ENCODE data around the gene EZR. TPM values are rescaled to one million over a fixed set of nuclear protein-coding genes. Genes with fewer than 3 reads are reported as not detected.

EZR gene
- total RNA-seq, 2 experiments from 2014 or later = 235 to 257 TPM

DNA sequence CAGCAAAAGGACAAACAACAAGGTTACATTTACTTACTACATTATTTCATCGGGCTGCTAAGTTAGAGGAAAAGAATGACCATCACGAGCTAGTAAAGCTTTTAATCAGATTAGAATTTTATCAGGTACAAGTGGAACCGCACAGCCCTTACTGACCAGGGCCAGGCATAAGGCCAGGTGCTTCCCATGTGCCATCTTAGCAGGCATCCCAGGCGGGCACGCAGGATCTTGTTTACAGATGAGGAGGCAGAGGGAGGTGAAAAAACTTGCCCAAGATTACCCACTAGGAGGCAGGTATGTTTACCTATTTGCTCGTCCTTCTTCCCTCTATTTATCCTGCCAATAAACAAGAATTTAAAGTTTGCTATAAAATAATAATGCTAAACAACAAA lies 10.7 kb downstream of the EZR start:
- Mint-ChIP-seq H3K9me3 (no peaks in the 10 kb centered on the region), H3K27me3 (no peaks in the 10 kb centered on the region), H3K4me3 (no peak overlapping the region), H3K36me3 (peaks cover 46% of the 10 kb centered on the region), H3K4me1 (peaks cover 84% of the 10 kb centered on the region), H3K27ac (no peak overlapping the region)
- ATAC-seq (ENCODE audit: low read depth) = no peak
- no peak for DNase-seq
- POLR2A ChIA-PET = interaction anchor here (1.2 to 3.0 kb wide), 2 partner anchors 11 to 61 kb away, joined by 6 to 16 read pairs; partner anchors contain the start of gene EZR

DNA sequence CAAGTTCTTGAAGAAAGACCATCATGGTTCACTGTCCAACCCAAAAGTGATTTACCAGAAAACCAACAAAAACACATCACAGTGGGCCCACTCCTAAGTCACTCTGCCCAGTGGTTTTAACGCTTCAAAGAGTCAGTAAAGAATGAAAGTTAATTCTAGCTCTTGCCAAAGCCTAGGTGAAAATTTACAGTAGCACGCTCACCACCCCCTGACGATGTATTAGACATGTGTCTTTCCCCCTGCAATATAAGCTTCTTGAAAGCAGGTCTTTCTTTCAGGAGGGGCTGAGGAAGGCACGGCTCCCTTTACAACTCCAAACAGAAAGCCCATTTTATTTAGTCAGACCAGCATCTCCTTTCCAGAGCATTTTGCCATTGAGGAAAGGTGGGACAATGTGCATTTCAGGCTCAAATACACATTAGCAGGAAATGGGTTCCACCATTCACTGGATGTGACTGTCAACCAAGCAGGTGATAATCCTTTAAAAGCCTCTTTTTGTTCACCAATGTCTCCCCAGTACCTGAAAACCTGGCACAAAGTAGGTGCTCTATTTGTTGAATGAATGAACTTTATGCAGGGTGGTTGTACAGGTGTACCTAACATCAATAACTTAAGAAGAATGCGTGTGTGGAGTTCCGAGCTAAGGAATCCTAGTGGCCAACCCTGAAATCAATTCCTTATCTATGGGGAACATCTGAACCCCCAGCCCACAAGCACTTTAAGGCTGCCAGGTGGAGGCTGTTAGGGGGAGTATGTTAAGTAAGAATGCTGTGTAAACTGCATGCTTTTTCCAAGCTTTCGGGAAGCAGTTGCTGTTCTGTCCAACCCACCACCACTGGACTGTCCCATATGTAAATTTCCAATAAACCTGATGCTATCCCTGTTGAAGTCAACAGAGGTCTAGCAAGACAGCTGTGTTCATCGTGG lies 11.4 kb downstream of the EZR start:
- H3K4me3 Mint-ChIP-seq = peak overlapping the region; percentile 7

DNA sequence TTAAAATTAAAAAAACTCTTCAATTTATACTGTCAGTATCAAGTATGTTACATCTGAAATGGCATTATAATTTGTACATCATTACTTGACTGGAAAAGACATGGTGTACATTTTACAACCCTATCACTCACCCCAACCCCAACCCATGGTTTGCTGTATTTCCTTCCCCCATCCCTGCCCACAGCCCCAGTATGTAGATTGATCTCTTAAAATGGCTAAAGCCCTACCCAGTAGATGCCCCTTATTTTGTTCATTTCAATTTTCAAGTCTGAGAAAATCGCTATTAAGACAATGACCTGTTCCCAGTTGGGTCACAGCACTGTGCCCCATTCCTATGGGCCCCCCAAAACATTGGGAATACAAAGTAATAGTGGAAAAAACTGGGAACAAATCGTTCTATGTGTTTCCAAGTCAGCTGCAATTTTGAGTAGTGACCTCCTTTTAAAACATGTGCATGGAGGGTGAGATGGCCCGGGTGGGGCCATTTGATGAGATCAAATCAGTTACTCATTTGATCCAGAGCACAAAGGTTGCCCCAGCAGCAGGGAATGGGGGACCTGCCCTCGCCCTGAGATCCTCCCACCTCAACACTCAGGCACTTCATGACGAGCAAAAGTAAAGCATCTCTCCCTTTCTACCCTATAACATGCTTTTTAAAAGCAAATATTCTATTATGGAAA lies 13.3 kb downstream of the EZR start:
- H3K4me1 Mint-ChIP-seq = peaks cover 78% of the 10 kb centered on the region

More for the DNA sequence above, 11.4 kb downstream of the EZR start:
- Mint-ChIP-seq H3K27me3 (no peaks in the 10 kb centered on the region), H3K4me1 (peaks cover 80% of the 10 kb centered on the region), H3K36me3 (peaks cover 41% of the 10 kb centered on the region), H3K9me3 (no peaks in the 10 kb centered on the region), H3K27ac (peak overlapping the region; percentile 44)
- ATAC-seq (ENCODE audit: low read depth) = no peak
- no peak for DNase-seq
- POLR2A ChIA-PET = interaction anchor here (1.2 to 3.0 kb wide), 2 partner anchors 12 to 62 kb away, joined by 6 to 16 read pairs; partner anchors contain the start of gene EZR

DNA sequence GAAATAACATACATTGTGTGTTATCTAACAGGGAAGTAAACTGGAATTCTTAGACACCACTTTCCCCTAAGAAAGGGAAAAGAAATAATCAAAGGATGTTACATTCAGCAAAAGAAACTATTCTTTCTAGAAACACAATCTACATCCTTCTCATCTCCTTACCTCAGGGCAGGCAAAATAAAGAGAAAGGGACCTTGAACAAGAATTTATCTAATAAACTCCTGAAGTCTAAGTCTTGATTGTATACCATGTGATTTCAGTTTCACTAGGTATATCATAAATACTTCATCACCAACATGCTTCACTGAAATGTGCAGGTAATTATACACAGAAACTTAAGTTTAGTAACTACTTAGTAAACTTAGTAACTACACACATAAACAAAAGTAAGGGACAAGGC lies 15.0 kb downstream of the EZR start:
- H3K27me3 Mint-ChIP-seq = no peaks in the 10 kb centered on the region
- POLR2A ChIA-PET = interaction anchor here (1.1 to 1.4 kb wide), 4 partner anchors 10 to 65 kb away, joined by 6 to 15 read pairs (median 6); partner anchors contain the start of gene EZR
- peak overlapping the region; percentile 72 for H3K4me3 Mint-ChIP-seq
- H3K27ac Mint-ChIP-seq = peak overlapping the region; percentile 79
- peaks cover 78% of the 10 kb centered on the region for H3K4me1 Mint-ChIP-seq
- DNase-seq (no peak), ATAC-seq (ENCODE audit: low read depth) (no peak)
- peaks cover 35% of the 10 kb centered on the region for H3K36me3 Mint-ChIP-seq
- no peaks in the 10 kb centered on the region for H3K9me3 Mint-ChIP-seq

More for the DNA sequence above, 13.3 kb downstream of the EZR start:
- H3K36me3 Mint-ChIP-seq = peaks cover 41% of the 10 kb centered on the region
- H3K9me3 Mint-ChIP-seq = no peaks in the 10 kb centered on the region
- peak overlapping the region; percentile 42 for H3K27ac Mint-ChIP-seq
- DNase-seq = no peak
- POLR2A ChIA-PET = interaction anchor here (0.7 to 1.4 kb wide), 2 partner anchors 63 to 95 kb away, joined by 4 to 5 read pairs; no protein-coding TSS in a partner anchor
- no peak for ATAC-seq (ENCODE audit: low read depth)
- H3K27me3 Mint-ChIP-seq = no peaks in the 10 kb centered on the region
- H3K4me3 Mint-ChIP-seq = peak overlapping the region; percentile 1

DNA sequence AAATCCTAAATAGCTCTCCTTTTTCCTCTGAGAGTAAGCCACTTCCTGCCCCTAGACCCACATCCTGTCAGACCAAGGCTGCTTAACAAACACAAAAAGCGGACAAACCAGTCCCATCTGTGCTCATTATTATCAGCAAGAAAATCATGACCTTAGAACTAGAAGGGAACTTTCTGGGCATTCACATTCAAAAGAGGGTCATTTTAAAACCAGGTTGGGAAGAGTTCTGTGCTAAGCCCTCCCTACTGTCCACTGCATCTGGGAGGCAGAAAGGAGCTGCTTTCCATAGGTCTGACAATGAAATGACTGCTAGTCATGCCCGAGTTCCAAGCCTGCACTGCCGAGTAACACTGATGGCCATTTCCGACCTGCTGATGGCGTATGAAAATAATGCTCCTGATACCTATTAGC lies 15.4 kb downstream of the EZR start:
- POLR2A ChIA-PET = interaction anchor here (1.0 to 1.4 kb wide), 5 partner anchors 10 to 66 kb away, joined by 3 to 15 read pairs (median 6); partner anchors contain the start of gene EZR
- H3K27me3 Mint-ChIP-seq = no peaks in the 10 kb centered on the region
- DNase-seq = no peak

DNA sequence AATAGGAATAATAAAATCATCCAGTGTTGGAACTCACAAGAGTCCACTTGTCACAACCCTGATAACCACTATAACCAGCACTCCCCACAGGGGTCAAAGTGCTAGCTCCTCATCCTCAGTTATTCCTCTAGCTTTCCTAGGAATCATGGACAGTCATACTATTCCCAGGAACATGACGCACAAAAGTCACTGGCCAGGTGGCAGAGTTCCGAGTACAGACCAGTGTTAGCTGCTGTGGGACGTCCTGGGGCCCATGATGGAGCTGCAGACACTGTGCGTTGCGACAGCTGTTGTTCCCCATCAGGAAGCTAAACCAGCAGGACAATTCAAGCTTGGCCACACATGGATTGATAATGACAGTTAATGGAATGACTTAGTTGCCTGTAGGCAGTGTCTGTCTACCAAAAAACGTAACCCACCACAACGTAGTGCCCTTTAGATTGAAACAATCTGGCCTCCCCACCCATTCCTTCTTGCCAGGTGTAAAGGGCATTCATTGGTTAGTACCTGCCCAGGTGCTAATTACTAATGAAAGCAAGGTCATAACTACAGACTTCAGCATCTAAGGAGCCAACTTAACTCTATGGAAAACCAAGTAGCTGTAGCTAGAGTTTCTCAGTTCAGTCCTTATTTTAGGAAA lies 17.4 kb downstream of the EZR start:
- H3K36me3 Mint-ChIP-seq = peaks cover 28% of the 10 kb centered on the region
- no peak for ATAC-seq (ENCODE audit: low read depth)
- H3K9me3 Mint-ChIP-seq = no peaks in the 10 kb centered on the region
- POLR2A ChIA-PET = no interaction called here
- no peak overlapping the region for H3K27ac Mint-ChIP-seq
- peaks cover 72% of the 10 kb centered on the region for H3K4me1 Mint-ChIP-seq
- no peaks in the 10 kb centered on the region for H3K27me3 Mint-ChIP-seq
- no peak for DNase-seq
- H3K4me3 Mint-ChIP-seq = no peak overlapping the region

More for the DNA sequence above, 15.4 kb downstream of the EZR start:
- Mint-ChIP-seq H3K36me3 (peaks cover 34% of the 10 kb centered on the region), H3K27ac (peak overlapping the region; percentile 79), H3K9me3 (no peaks in the 10 kb centered on the region), H3K4me3 (peak overlapping the region; percentile 72), H3K4me1 (peaks cover 78% of the 10 kb centered on the region)
- peak; percentile 80 for ATAC-seq (ENCODE audit: low read depth)

DNA sequence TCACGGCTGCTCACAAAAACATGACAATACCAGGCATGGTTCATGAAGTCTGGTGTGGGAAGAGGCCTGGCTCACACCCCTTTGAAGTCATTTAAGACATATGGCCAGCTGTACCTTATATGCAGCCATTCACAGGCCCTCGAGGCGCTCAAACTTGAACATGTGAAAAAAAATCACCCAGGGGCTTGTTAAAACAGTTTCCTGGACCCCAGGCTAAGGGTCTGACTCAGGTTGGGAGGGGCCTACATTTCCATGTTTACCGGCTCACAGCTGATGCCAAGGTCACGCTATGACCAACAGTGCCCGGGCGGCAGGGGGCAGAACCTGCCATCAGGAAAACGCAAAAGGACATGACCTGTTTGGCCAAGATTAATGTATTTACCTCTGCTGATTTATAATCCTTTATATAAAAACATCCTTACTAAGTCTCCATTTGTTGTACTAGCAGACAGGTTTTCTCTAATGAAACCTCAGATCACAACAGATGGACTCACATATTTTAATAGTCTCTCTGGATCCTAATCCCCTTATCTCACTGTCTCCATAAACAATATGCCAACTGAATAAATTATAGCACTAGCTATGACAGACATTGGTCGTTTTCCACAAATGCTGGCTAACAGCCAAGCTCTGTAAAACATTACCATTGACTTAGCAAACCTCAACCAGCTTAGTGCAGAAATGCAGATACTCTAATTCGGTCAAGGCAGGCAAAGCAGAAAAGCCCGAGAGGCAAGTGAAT lies 19.9 kb downstream of the EZR start:
- H3K9me3 Mint-ChIP-seq = no peaks in the 10 kb centered on the region
- no peak for ATAC-seq (ENCODE audit: low read depth)
- no peaks in the 10 kb centered on the region for H3K27me3 Mint-ChIP-seq
- H3K36me3 Mint-ChIP-seq = peaks cover 26% of the 10 kb centered on the region
- H3K4me1 Mint-ChIP-seq = peaks cover 65% of the 10 kb centered on the region
- H3K4me3 Mint-ChIP-seq = no peak overlapping the region
- DNase-seq = no peak
- POLR2A ChIA-PET = interaction anchor here (0.7 kb wide), 1 partner anchor 31 kb away, joined by 4 read pairs; no protein-coding TSS in a partner anchor
- peak overlapping the region; percentile 81 for H3K27ac Mint-ChIP-seq

DNA sequence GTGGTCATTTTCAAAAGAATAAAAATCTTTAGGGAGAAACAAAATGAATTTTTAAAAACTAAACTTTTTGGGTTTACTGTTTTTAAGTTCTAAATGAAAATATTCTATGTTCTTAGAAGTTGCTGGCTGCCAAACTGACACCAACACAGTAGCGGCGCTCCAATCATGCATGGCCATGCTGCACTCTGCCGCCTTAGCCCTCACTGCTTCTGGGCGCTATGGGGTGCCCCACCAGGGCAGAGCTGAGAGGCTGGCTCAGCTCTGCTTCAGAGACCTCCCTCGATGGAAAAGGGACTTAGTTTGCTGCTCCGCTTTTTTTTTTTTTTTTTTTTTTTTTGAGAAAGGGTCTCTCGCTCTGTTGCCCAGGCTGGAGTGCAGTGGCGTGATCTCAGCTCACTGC lies 20.9 kb downstream of the EZR start:
- no peak overlapping the region for H3K27ac Mint-ChIP-seq
- no peak overlapping the region for H3K4me3 Mint-ChIP-seq
- H3K36me3 Mint-ChIP-seq = peaks cover 28% of the 10 kb centered on the region
- ATAC-seq (ENCODE audit: low read depth) = no peak
- POLR2A ChIA-PET = interaction anchor here (0.7 kb wide), 2 partner anchors 11 to 30 kb away, joined by 3 to 4 read pairs; no protein-coding TSS in a partner anchor
- no peaks in the 10 kb centered on the region for H3K27me3 Mint-ChIP-seq
- no peak for DNase-seq
- no peaks in the 10 kb centered on the region for H3K9me3 Mint-ChIP-seq
- H3K4me1 Mint-ChIP-seq = peaks cover 64% of the 10 kb centered on the region

DNA sequence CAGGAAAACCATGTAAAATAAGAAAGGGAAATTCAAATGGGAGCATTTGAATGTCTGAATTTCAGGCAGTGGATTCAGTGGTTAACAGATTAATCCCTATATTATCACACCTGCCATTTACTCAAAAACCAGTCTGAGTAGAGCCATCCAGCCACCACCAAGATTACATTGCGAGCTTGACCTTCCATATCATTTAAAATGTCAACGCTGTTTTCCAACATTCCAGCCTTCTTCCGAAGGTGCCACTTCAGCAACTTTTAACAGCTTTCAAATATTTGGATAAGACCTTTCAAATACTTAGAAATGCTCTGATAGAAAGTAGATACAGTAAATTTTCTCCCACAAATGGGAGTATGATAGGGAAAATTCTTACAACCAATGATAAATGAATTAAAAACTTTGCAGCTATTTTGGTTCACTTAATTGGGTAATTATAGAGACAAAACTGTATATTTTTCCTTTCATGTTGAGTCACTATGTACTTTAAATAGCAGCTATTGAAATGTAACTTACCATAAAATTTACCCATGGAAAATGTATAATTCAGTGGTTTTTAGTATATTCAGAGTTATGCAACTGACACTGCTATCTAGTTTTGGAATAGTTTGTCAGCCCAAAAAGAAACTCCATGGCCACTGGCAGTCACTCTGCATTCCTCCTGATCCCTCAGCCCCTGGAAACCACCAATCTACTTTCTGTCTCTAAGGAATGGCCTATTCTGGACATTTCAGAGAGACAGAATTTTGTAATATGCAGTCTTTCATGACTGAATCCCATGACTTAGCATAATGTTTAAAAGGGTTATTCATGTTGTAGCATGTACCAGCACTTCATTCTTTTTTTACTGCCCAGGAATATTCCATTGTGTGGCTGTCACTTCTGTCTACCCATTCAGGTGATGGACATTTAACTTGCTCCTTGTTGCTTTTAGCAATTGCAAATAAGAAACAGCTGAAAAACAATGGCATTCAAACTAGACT lies 21.5 kb downstream of the EZR start:
- no peak for DNase-seq
- Mint-ChIP-seq H3K9me3 (no peaks in the 10 kb centered on the region), H3K27ac (peak overlapping the region; percentile 19), H3K27me3 (no peaks in the 10 kb centered on the region), H3K4me1 (peaks cover 62% of the 10 kb centered on the region), H3K4me3 (no peak overlapping the region), H3K36me3 (peaks cover 30% of the 10 kb centered on the region)
- POLR2A ChIA-PET = interaction anchor here (0.7 kb wide), 1 partner anchor 12 kb away, joined by 3 read pairs; no protein-coding TSS in a partner anchor
- ATAC-seq (ENCODE audit: low read depth) = no peak

DNA sequence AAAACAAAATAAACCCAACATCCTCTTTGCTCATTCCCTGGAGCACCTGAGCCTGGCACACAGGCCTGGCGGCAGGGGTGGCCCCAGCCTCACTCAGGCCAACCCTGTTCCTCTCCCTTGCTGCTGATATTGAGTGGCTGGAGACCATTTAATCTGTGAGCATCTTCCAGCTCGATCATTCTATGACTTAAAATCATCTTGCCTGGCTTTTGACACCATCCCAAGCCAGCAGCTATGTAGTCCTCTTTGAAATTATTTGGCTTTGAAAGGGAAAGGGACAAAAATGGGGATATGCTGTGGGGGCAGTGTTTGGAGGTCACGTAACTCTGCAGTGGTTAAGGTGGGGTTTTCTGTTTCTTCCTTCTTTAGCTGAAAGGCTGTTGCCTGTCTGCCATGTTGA lies 22.8 kb downstream of the EZR start:
- Mint-ChIP-seq H3K36me3 (peaks cover 25% of the 10 kb centered on the region), H3K4me1 (peaks cover 57% of the 10 kb centered on the region), H3K4me3 (no peak overlapping the region), H3K27ac (peak overlapping the region; percentile 56), H3K27me3 (no peaks in the 10 kb centered on the region), H3K9me3 (no peaks in the 10 kb centered on the region)
- POLR2A ChIA-PET = no interaction called here
- no peak for ATAC-seq (ENCODE audit: low read depth)
- DNase-seq = no peak

DNA sequence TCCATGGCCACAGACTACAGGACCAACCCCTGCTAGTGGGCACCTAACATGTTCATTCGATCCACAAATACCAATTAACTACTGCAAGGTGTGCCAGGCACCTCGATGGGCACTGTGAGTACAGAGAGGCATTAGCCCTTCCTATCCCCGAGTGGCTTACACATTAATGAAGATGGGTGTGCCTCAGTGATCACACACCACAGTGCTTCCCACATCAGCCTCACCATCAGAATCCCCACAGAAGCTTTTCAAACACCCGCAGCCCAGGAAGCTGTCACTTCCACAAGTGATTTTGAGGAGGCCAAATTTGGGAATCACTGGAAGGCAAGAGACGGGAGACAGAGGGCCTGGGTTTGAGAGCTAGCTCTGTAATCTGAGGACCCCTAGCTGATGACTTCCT lies 23.7 kb downstream of the EZR start:
- no peak overlapping the region for H3K4me3 Mint-ChIP-seq

More for the DNA sequence above, 23.7 kb downstream of the EZR start:
- POLR2A ChIA-PET = no interaction called here
- ATAC-seq (ENCODE audit: low read depth) (no peak), DNase-seq (no peak)
- Mint-ChIP-seq H3K4me1 (peaks cover 62% of the 10 kb centered on the region), H3K9me3 (no peaks in the 10 kb centered on the region), H3K27ac (no peak overlapping the region), H3K36me3 (peaks cover 25% of the 10 kb centered on the region), H3K27me3 (no peaks in the 10 kb centered on the region)

All from activated naive CD8-positive, alpha-beta T cell treated with anti-CD3 and anti-CD28 coated beads, Interleukin-2, amount 10 ng/mL, durations not matched to agents 7 days and 5 days (primary cell).